Lower leg skin (tissue), 4 donors: ENCODE data around the gene UBAC2. TPM values are rescaled to one million over a fixed set of nuclear protein-coding genes. Genes with fewer than 3 reads are reported as not detected.

Experiments used
- DNase-seq, 2 donors: peaks; one replicate each; pipeline ENCODE4 v3.0.0-alpha.2; 2019; ENCODE audit warnings: low spot score in 2 of 2
- H3K4me3 ChIP-seq: fragments of 200-600 bp; sonication (generic); 2 replicates; pipeline ENCODE4 v1.5.1; 2017; ENCODE audit warnings: mild to moderate bottlenecking, low read depth; ENCODE audit not compliant: poor library complexity, severe bottlenecking
- POLR2A ChIP-seq, 2 donors: fragments of 450-650 bp; IDR thresholded peaks; one replicate each; pipeline ENCODE4 v1.6.1; 2016 to 2017; ENCODE audit warnings: antibody characterized with exemption in 2 of 2, mild to moderate bottlenecking in 1 of 2, moderate library complexity in 1 of 2
- WGBS, 2 donors: methylation state at CpG; one replicate each; pipeline ENCODE4 v1.1.5; 2018; 5-methylcytosine and 5-hydroxymethylcytosine counted together
- intact Hi-C: fragments of 100-400 bp; cut with DNase I; formaldehyde crosslinking; loops from one replicate; pipeline ENCODE4 v1.15.0; 2023; ENCODE audit warnings: low total_unique reads
- total RNA-seq, 4 donors: library from RNA; depleted of rRNA; stranded (reverse); fragments of >200 nt; gene quantifications; one replicate each; pipeline ENCODE4 v1.1.0, GENCODE V29; 2016
- TF ChIP-seq, protein P1 (sequence below), 3 donors: fragments of 450-650 bp; IDR thresholded peaks; one replicate each; pipeline ENCODE4 v1.5.1; 2016; ENCODE audit warnings: antibody characterized with exemption in 3 of 3, mild to moderate bottlenecking in 3 of 3, moderate library complexity in 2 of 3

The UBAC2 gene
- total RNA-seq, 4 donors from 2014 or later: 94.8 to 125 (median 106) TPM

DNA sequence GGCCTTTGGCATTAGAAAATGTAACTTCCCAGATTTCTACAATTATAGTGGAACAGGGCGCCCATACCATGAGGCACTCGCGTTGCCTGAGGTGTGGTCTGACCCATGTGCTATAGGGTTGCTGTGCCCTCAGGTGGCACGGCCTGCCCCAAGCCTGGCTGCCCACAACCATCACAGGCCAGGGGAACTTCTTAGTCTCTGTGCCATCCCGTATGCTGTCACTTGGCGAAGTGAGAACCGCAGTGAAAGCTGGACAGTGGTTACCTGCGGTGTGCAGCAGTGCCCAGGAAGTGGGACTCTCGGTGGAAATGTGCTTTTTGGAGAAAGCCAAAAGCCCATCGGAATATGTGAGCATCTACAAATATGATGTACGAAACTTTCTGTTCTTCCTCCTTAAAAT, 194.8 kb downstream of the UBAC2 start:
- DNase-seq: peak in 1 of 2 donors; percentile 65
- TF ChIP-seq, protein P1, sequence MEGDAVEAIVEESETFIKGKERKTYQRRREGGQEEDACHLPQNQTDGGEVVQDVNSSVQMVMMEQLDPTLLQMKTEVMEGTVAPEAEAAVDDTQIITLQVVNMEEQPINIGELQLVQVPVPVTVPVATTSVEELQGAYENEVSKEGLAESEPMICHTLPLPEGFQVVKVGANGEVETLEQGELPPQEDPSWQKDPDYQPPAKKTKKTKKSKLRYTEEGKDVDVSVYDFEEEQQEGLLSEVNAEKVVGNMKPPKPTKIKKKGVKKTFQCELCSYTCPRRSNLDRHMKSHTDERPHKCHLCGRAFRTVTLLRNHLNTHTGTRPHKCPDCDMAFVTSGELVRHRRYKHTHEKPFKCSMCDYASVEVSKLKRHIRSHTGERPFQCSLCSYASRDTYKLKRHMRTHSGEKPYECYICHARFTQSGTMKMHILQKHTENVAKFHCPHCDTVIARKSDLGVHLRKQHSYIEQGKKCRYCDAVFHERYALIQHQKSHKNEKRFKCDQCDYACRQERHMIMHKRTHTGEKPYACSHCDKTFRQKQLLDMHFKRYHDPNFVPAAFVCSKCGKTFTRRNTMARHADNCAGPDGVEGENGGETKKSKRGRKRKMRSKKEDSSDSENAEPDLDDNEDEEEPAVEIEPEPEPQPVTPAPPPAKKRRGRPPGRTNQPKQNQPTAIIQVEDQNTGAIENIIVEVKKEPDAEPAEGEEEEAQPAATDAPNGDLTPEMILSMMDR (IDR thresholded peaks at IDR 0.05): no peak
- TF ChIP-seq POLR2A (IDR thresholded peaks at IDR 0.05): no peak
- WGBS, 2 donors: 95 to 97% methylated on average over 11 of the region's 11 CpGs
- intact Hi-C loops: no loop called here
- no peak overlapping the region for H3K4me3 ChIP-seq

DNA sequence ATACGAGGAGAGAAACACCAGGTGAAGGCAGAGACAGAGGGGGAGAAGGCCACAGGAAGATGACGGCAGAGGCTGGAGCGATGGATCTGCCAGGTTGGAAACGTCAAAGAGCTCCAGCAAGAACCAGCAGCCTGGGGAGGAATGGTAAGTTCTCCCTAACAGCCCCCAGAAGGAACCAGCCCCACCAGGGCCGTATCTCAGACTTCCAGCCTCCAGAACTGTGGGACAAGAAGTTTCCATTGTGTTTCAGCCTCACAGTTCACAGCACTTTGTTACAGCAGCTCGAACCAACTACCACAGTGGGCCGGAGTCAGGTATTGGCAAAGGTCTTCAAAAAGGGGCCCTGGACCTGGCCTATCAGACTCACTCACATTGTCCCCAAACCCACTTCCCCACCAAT, 195.8 kb downstream of the UBAC2 start:
- intact Hi-C loops: no loop called here
- no peak overlapping the region for H3K4me3 ChIP-seq
- 91 to 92% methylated on average over 7 of the region's 7 CpGs for WGBS, 2 donors
- DNase-seq: peak in 1 of 2 donors; percentile 71
- TF ChIP-seq, protein P1 (IDR thresholded peaks at IDR 0.05): no peak
- no peak for TF ChIP-seq POLR2A (IDR thresholded peaks at IDR 0.05)

DNA sequence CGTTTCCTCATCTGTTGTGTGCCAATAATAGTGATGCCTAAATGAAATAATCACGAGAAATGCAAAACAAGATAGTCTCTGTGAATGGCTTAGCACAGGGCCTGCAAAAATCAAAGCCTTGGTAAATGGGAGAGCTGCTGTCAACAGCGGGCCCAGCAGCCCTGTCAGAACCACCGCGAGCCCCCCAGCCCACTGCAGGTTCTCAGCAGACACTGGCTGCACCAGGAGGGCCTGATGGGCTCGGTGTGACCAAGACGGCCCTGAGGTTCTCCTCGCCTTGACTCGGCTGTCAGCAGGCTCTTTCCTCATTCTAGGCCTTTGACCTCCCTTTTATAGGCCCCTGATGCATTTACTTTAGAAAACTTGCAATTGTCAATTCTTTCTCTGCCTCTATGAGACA, 197.4 kb downstream of the UBAC2 start:
- intact Hi-C loops: no loop called here
- peak in 1 of 2 donors; percentile 52 for DNase-seq
- TF ChIP-seq, protein P1 (IDR thresholded peaks at IDR 0.05): no peak
- no peak for TF ChIP-seq POLR2A (IDR thresholded peaks at IDR 0.05)
- WGBS, 2 donors: 84 to 88% methylated on average over 9 of the region's 9 CpGs
- no peak overlapping the region for H3K4me3 ChIP-seq

DNA sequence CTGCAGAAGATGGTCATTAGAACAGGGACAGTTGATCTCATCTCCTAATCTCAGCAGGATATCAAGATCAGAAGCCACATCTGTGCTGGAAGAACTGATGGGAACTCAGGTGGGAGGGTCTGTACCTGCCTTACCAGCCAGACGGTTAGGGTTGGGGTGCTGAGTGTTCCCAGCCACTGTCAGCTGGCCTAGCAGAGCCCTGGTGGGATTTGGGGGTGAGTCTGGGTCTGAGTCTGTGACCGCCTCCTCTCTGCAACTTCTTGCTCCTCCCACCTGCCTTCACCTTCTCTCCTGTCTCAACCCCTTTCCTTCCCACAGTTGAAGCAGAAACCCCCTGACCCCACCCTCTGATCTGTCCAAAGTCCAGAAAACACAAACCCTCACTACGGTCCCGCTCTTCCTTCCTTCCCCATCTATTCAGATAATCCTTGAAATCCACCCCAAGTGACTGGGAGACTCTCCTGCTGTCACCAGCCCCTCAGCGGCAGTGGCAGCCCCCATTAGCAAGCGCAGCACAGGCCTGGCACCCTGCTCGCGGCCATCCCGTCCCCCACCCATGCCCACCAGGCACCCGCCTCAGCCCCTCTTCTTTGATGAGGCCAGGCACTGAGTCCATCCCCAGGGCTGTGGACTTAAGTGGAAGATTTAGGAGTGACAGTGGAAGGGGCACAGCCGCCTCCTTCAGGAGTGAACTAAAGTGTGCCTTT, 198.4 kb downstream of the UBAC2 start:
- TF ChIP-seq, protein P1 (IDR thresholded peaks at IDR 0.05): no peak
- no peak for TF ChIP-seq POLR2A (IDR thresholded peaks at IDR 0.05)
- intact Hi-C loops: no loop called here
- H3K4me3 ChIP-seq: no peak overlapping the region
- WGBS, 2 donors: 91 to 92% methylated on average over 11 of the region's 11 CpGs
- DNase-seq: peak in 1 of 2 donors; percentile 77

DNA sequence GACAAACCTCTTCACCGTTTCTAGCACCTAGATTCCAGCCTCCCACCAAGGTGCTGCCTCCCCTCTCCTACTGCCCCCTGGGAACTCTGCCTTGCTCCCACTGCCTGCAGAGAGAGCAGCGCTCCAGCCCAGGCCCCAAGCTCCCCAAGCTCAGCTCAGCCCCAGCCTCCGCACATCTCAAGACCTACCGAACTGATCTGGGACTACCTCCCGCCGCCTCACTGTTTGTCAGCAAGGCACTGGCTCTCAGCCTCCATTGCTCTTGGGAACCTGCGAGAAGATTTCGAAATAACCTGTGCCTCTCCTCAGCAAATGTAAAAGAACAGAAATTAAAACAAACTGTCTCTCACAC, 198.9 kb downstream of the UBAC2 start:
- TF ChIP-seq, protein P1 (IDR thresholded peaks at IDR 0.05): no peak
- no peak for TF ChIP-seq POLR2A (IDR thresholded peaks at IDR 0.05)
- WGBS, 2 donors: 87 to 89% methylated on average over 8 of the region's 8 CpGs
- intact Hi-C loops: no loop called here
- peak in 1 of 2 donors; percentile 81 for DNase-seq
- no peak overlapping the region for H3K4me3 ChIP-seq
